Omental fat pad (tissue), 4 donors: ENCODE measurements around the gene KRT1. TPM values are rescaled to one million over a fixed set of nuclear protein-coding genes. Genes with fewer than 3 reads are reported as not detected.

Experiments used
- ATAC-seq: fragments of 150-250 bp; one replicate; pipeline ENCODE4 v1.9.1; 2016; ENCODE audit warnings: mild to moderate bottlenecking, moderate library complexity; ENCODE audit not compliant: low FRiP score
- DNase-seq: peaks from one replicate; pipeline ENCODE4 v3.0.0-alpha.2; 2019; ENCODE audit warnings: low spot score
- CTCF ChIP-seq, 3 donors: fragments of 450-650 bp; IDR thresholded peaks; one replicate each; pipeline ENCODE4 v1.5.1; 2016 to 2017; ENCODE audit warnings: antibody characterized with exemption in 3 of 3, mild to moderate bottlenecking in 3 of 3, moderate library complexity in 2 of 3
- total RNA-seq, 4 donors: library from RNA; depleted of rRNA; stranded (reverse); fragments of >200 nt; gene quantifications; one replicate each; pipeline ENCODE4 v1.1.0, GENCODE V29; 2016

KRT1 gene
- total RNA-seq, 4 donors from 2014 or later, result 0.47 TPM; not detected in 3

- DNase-seq (no peak), ATAC-seq (no peak)
- TF ChIP-seq CTCF (IDR thresholded peaks at IDR 0.05), result no peak
Observed at GRCh38 chr12:52683575-52684300, 3.5 kb upstream of the KRT1 start.

- no peak for DNase-seq
- ATAC-seq, result no peak
- TF ChIP-seq CTCF (IDR thresholded peaks at IDR 0.05), result no peak
Observed at GRCh38 chr12:52682938-52683574, 2.8 kb upstream of the KRT1 start.

GRCh38 chr12:52682381-52682660, 2.1 kb upstream of the KRT1 start:
- no peak for ATAC-seq
- TF ChIP-seq CTCF (IDR thresholded peaks at IDR 0.05), result no peak
- no peak for DNase-seq

DNA sequence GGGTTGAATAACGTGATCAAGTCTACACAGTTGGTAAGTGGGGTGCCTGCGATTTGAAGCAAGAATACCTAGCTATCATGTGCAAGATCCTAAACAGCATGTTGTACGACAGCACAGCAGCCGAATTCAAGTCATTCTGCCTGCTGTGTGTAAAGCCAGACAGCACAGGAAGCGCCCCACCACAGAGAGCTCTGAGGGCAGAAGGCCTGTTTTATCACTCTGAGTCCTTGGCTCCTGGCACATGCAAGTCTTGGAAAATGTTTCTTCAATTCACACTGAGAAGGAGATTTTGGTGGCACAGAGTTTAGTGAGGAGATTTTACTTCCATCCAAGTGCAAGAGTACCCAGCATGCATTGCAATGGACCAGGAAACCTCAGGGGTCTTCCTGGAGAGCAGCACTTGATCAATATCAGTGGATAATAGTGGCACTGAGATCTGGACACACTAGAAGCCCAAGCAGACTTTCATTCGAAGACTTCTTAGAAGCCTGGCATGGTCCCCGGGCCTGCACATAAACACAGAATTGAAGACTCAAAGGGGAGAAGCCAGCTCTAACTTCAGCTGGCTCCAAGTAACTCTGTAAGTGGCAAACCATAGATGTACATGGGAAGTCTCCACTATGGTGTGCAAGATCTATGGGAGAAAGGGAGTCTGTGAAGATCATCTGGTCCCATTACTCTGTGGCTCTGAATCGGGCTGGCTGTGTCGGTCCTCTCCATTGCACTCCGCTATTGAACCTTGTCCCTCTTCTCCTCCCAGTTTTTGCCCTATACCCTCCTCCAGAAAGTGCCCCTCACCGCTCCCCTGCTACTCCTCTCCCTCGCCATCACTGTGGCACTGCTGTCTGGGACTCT, 1.5 kb upstream of the KRT1 start:
- TF ChIP-seq CTCF (IDR thresholded peaks at IDR 0.05), result no peak
- DNase-seq, result no peak
- ATAC-seq, result no peak

DNA sequence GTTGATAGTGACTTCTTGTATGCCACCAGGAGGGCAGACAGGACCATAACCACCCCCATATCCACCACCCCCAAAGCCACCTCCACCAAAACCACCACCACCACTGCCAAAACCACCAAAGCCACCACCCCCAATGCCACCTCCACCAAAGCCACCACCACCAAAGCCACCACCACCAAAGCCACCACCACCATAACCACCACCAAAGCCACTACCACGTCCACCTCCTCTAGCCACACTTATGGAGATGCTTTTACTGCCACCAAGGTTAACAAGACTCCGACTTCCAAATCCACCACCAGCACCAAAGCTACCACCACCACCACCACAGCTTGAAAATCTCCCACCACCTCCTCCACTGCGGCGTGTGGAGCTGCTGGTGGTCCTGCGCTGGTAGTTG, 332 bp downstream of the KRT1 start:
- no peak for DNase-seq
- ATAC-seq, result no peak
- no peak for TF ChIP-seq CTCF (IDR thresholded peaks at IDR 0.05)

- TF ChIP-seq CTCF (IDR thresholded peaks at IDR 0.05), result no peak
- DNase-seq, result no peak
- ATAC-seq, result no peak
Observed at GRCh38 chr12:52677671-52678070, 2.5 kb downstream of the KRT1 start.
